Loucy (cell line): ENCODE measurements around the gene BEGAIN.

ENCODE experiments used
- H2AFZ ChIP-seq: fragments of 200-600 bp; sonication (generic); 2 replicates; pipeline ENCODE4 v1.6.0; 2016; ENCODE audit warnings: antibody characterized with exemption, mild to moderate bottlenecking, low read length, moderate library complexity
- H3F3A ChIP-seq: fragments of 200-600 bp; 2 replicates; pipeline ENCODE4 v1.6.0; 2016; ENCODE audit warnings: antibody characterized with exemption, low read depth, mild to moderate bottlenecking
- H3K27me3 ChIP-seq: fragments of 200-600 bp; sonication (generic); 2 replicates; pipeline ENCODE4 v1.6.1; 2014; ENCODE audit warnings: low read length, mild to moderate bottlenecking; ENCODE audit not compliant: insufficient read depth, poor library complexity, severe bottlenecking
- H3K36me3 ChIP-seq: fragments of 200-600 bp; sonication (generic); 2 replicates; pipeline ENCODE4 v1.6.1; 2016; ENCODE audit warnings: low read length; ENCODE audit not compliant: insufficient read depth
- H3K4me1 ChIP-seq: fragments of 200-600 bp; sonication (generic); 2 replicates; pipeline ENCODE4 v1.5.1; 2014; ENCODE audit warnings: low read length, mild to moderate bottlenecking; ENCODE audit not compliant: insufficient read depth, poor library complexity, severe bottlenecking
- H3K4me2 ChIP-seq: fragments of 200-600 bp; sonication (generic); 2 replicates; pipeline ENCODE4 v1.6.0; 2014; ENCODE audit warnings: antibody characterized with exemption, low read length, low read depth, mild to moderate bottlenecking; ENCODE audit not compliant: poor library complexity, severe bottlenecking
- H3K4me3 ChIP-seq: fragments of 200-600 bp; sonication (generic); 2 replicates; pipeline ENCODE4 v1.5.1; 2014; ENCODE audit warnings: low read length, mild to moderate bottlenecking, mixed read lengths; ENCODE audit not compliant: poor library complexity, severe bottlenecking
- H3K79me2 ChIP-seq: fragments of 200-600 bp; sonication (generic); 2 replicates; pipeline ENCODE4 v1.6.1; 2014; ENCODE audit warnings: low read length; ENCODE audit not compliant: insufficient read depth
- H3K9ac ChIP-seq: fragments of 200-600 bp; sonication (generic); 2 replicates; pipeline ENCODE4 v1.6.0; 2014; ENCODE audit warnings: mild to moderate bottlenecking, low read depth, low read length, moderate library complexity; ENCODE audit not compliant: poor library complexity, severe bottlenecking
- H3K9me2 ChIP-seq: fragments of 200-600 bp; sonication (generic); replicated peaks from 2 replicates; pipeline ENCODE4 v1.6.1; 2016; ENCODE audit warnings: low read depth, low read length, mixed read lengths
- H3K9me3 ChIP-seq: fragments of 200-600 bp; sonication (generic); 2 replicates; pipeline ENCODE4 v1.6.1; 2014; ENCODE audit warnings: mild to moderate bottlenecking, antibody characterized with exemption, low read length, low read depth; ENCODE audit not compliant: insufficient read depth
- H4K20me1 ChIP-seq: fragments of 200-600 bp; sonication (generic); 2 replicates; pipeline ENCODE4 v1.6.0; 2014; ENCODE audit warnings: antibody characterized with exemption, low read length, mild to moderate bottlenecking; ENCODE audit not compliant: insufficient read depth, poor library complexity, severe bottlenecking
- CTCF ChIP-seq: fragments of 200-600 bp; sonication (generic); conservative IDR thresholded peaks from 2 replicates; pipeline ENCODE4 v1.5.1; 2014; ENCODE audit warnings: mild to moderate bottlenecking, antibody characterized with exemption, low read length
- EZH2phosphoT487 ChIP-seq: fragments of 200-600 bp; IDR thresholded peaks from 2 replicates; pipeline ENCODE4 v1.6.1; 2018; ENCODE audit warnings: antibody characterized with exemption, mild to moderate bottlenecking, moderate library complexity, borderline replicate concordance

Gene BEGAIN

GRCh38 chr14:100539766-100540140, 47.5 kb downstream of the BEGAIN start:
- H3K27me3 ChIP-seq = no peaks in the 10 kb centered on the region
- H3F3A ChIP-seq = no peaks in the 10 kb centered on the region
- no peaks in the 10 kb centered on the region for H4K20me1 ChIP-seq
- TF ChIP-seq CTCF = no peak
- no peak for TF ChIP-seq EZH2phosphoT487
- H3K9me2 ChIP-seq = no peaks in the 10 kb centered on the region
- peaks cover 15% of the 10 kb centered on the region for H3K4me1 ChIP-seq
- H2AFZ ChIP-seq = no peak overlapping the region
- H3K4me2 ChIP-seq = no peak overlapping the region
- no peaks in the 10 kb centered on the region for H3K9me3 ChIP-seq
- no peaks in the 10 kb centered on the region for H3K79me2 ChIP-seq
- no peak overlapping the region for H3K4me3 ChIP-seq
- no peak overlapping the region for H3K9ac ChIP-seq
- no peaks in the 10 kb centered on the region for H3K36me3 ChIP-seq

- TF ChIP-seq EZH2phosphoT487 (no peak), CTCF (no peak)
- no peaks in the 10 kb centered on the region for H3K9me3 ChIP-seq
- no peaks in the 10 kb centered on the region for H3K79me2 ChIP-seq
- H3F3A ChIP-seq = no peaks in the 10 kb centered on the region
- no peak overlapping the region for H3K4me3 ChIP-seq
- no peaks in the 10 kb centered on the region for H3K36me3 ChIP-seq
- peaks cover 21% of the 10 kb centered on the region for H3K4me1 ChIP-seq
- no peaks in the 10 kb centered on the region for H3K9me2 ChIP-seq
- H2AFZ ChIP-seq = no peak overlapping the region
- no peaks in the 10 kb centered on the region for H4K20me1 ChIP-seq
- no peak overlapping the region for H3K9ac ChIP-seq
- H3K4me2 ChIP-seq = no peak overlapping the region
- H3K27me3 ChIP-seq = no peaks in the 10 kb centered on the region
Observed at GRCh38 chr14:100539003-100539660, 48.1 kb downstream of the BEGAIN start.

- H2AFZ ChIP-seq = no peak overlapping the region
- no peak overlapping the region for H3K4me2 ChIP-seq
- peaks cover 28% of the 10 kb centered on the region for H3K4me1 ChIP-seq
- no peak overlapping the region for H3K4me3 ChIP-seq
- no peak overlapping the region for H3K9ac ChIP-seq
- H3K36me3 ChIP-seq = no peaks in the 10 kb centered on the region
- no peaks in the 10 kb centered on the region for H3K27me3 ChIP-seq
- TF ChIP-seq CTCF (no peak), EZH2phosphoT487 (no peak)
- H4K20me1 ChIP-seq = no peaks in the 10 kb centered on the region
- H3K79me2 ChIP-seq = no peaks in the 10 kb centered on the region
- H3F3A ChIP-seq = no peaks in the 10 kb centered on the region
- H3K9me2 ChIP-seq = no peaks in the 10 kb centered on the region
- H3K9me3 ChIP-seq = no peaks in the 10 kb centered on the region
Observed at GRCh38 chr14:100538351-100539002, 48.7 kb downstream of the BEGAIN start.
